ENCODE results near the gene COQ10A.

Gene COQ10A

GRCh38 chr12:56266693-56267442, at the start of gene COQ10A:
COQ10A (plus strand) TSS chr12:56266942; CDS start chr12:56267119, 177 bp downstream.
- H3K36me3 Mint-ChIP-seq, result peaks cover 25% of the 10 kb centered on the region
- H3K4me3 Mint-ChIP-seq, result peak within 1 kb of the TSS; percentile 95
- H3K9me3 Mint-ChIP-seq, result no peaks in the 10 kb centered on the region
- ATAC-seq (peak; percentile 96), DNase-seq (ENCODE audit: low spot score in 2 of 2) (peak; percentile 71 to 93)
- H3K4me1 Mint-ChIP-seq, result peaks cover 18% of the 10 kb centered on the region
- peak within 1 kb of the TSS; percentile 95 for H3K27ac Mint-ChIP-seq

DNA sequence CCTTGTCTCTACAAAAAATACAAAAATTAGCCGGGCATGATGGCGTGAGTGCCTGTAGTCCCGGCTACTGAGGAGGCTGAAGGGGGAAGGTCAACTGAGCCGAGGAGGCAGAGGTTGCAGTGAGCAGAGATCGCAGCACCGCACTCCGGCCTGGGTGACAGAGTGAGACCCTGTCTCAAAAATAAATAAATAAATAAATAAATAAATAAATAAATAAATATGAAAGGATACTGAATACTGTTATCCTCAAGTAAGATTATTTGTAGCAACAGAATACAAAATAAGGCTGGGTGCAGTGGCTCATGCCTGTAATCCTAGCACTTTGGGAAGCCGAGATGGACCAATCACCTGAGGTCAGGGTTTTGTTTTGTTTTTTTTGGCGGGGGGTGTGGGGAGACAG, 46.9 kb upstream of the COQ10A start:
- Mint-ChIP-seq H3K9me3 (no peaks in the 10 kb centered on the region), H3K36me3 (peaks cover 38% of the 10 kb centered on the region), H3K4me1 (peaks cover 38% of the 10 kb centered on the region), H3K4me3 (no peak overlapping the region), H3K27ac (no peak overlapping the region)
- no peak for ATAC-seq
- DNase-seq (ENCODE audit: low spot score in 2 of 2), result no peak

DNA sequence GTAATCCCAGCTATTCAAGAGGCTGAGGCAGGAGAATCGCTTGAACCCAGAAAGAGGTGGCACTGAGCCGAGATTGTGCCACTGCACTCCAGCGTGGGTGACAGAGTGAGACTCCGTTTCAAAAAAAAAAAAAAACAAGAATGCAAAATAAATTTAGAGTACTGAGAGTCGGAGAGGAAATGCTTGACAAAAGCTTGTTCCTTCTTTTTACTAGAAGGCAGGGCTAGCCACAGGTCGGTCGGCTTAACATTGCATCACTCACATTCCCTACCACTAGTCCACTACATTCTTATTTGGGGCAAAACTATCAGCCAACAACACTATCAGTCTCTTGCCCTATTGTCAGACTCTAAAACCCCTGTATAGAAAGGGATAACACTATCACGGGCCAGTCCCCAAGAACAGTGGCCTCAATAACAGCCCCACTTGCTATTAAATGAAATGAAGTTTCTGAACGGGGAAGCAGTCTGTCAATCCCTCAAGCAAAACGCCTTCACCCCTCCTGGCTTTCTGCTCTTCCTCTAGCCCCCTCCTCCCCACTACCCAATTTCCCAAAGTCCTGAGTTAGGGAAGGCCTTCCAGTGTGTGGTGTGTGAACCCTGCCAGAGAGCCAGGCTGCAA, 46.0 kb upstream of the COQ10A start:
- Mint-ChIP-seq H3K27ac (peak overlapping the region; percentile 99), H3K4me1 (peaks cover 46% of the 10 kb centered on the region), H3K4me3 (peak overlapping the region; percentile 100), H3K9me3 (no peaks in the 10 kb centered on the region), H3K36me3 (peaks cover 37% of the 10 kb centered on the region)
- ATAC-seq, result no peak
- DNase-seq (ENCODE audit: low spot score in 2 of 2), result no peak

- peak overlapping the region; percentile 100 for H3K4me3 Mint-ChIP-seq
- H3K27ac Mint-ChIP-seq, result peak overlapping the region; percentile 99
- DNase-seq (ENCODE audit: low spot score in 2 of 2), result no peak
- H3K36me3 Mint-ChIP-seq, result peaks cover 37% of the 10 kb centered on the region
- no peaks in the 10 kb centered on the region for H3K9me3 Mint-ChIP-seq
- H3K4me1 Mint-ChIP-seq, result peaks cover 47% of the 10 kb centered on the region
- ATAC-seq, result peak; percentile 31
Observed at GRCh38 chr12:56221232-56221756, 45.4 kb upstream of the COQ10A start.

GRCh38 chr12:56221757-56222530, 44.8 kb upstream of the COQ10A start, which contains the start of gene RNF41:
RNF41 (minus strand) TSS chr12:56221922; CDS start chr12:56214047, 7,875 bp downstream.
- Mint-ChIP-seq H3K27ac (peak within 1 kb of the TSS; percentile 99), H3K4me1 (peaks cover 41% of the 10 kb centered on the region), H3K36me3 (peaks cover 37% of the 10 kb centered on the region), H3K4me3 (peak within 1 kb of the TSS; percentile 100), H3K9me3 (no peaks in the 10 kb centered on the region)
- ATAC-seq (peak; percentile 91), DNase-seq (ENCODE audit: low spot score in 2 of 2) (peak; percentile 85 to 97)

DNA sequence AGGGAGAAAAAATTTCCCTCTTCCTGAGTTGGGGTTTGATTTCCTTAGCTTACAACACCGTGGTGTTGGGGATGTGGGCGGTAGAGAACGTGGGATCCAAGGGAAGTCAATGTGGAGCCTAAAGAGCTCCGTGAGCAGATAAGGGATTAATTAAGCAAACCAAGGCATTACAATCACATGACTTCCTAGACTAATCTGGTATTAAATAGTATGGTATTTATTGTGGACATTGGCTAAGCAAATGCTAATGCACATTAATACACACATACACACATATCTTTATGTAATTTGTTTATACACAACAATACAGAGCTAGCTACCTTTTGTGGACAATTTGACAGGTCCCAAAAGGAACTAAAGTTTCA, 44.2 kb upstream of the COQ10A start:
- no peak for ATAC-seq
- H3K27ac Mint-ChIP-seq, result peak overlapping the region; percentile 99
- DNase-seq (ENCODE audit: low spot score in 2 of 2), result no peak
- H3K4me3 Mint-ChIP-seq, result peak overlapping the region; percentile 100
- peaks cover 41% of the 10 kb centered on the region for H3K4me1 Mint-ChIP-seq
- H3K36me3 Mint-ChIP-seq, result peaks cover 40% of the 10 kb centered on the region
- no peaks in the 10 kb centered on the region for H3K9me3 Mint-ChIP-seq

DNA sequence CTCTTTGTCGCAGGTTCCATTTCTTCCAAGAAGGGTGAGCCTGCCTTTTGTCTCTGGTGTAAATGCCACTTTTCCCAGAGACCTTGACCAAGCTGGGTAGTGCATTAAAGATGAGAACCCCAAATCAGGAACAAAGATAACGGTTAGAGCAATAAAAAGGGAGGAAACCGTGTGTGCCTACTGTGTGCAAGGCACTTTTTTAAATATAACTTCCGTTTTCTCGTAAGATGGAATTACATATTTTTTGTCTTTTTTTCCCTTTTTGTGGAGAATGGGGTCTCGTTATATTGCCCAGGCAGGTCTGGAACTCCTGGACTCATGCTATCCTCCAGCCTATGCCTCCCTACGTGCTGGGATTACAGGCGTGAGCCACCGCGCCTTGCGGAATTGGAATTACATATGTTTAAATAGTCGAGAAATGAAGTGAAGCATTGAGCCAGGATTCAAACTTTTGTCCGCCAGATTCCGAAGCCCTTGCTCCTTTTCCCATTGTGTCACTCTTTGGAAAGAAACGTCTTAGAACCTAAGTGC, 43.1 kb upstream of the COQ10A start:
- Mint-ChIP-seq H3K36me3 (peaks cover 46% of the 10 kb centered on the region), H3K27ac (peak overlapping the region; percentile 95), H3K4me1 (peaks cover 41% of the 10 kb centered on the region), H3K9me3 (no peaks in the 10 kb centered on the region), H3K4me3 (peak overlapping the region; percentile 100)
- no peak for DNase-seq (ENCODE audit: low spot score in 2 of 2)
- no peak for ATAC-seq

GRCh38 chr12:56224102-56224701, 42.5 kb upstream of the COQ10A start, which contains the start of gene NABP2:
NABP2 (plus strand) TSS chr12:56224342; CDS start chr12:56224857, 515 bp downstream.
- ATAC-seq, result peak; percentile 90
- H3K9me3 Mint-ChIP-seq, result no peaks in the 10 kb centered on the region
- peaks cover 50% of the 10 kb centered on the region for H3K36me3 Mint-ChIP-seq
- DNase-seq (ENCODE audit: low spot score in 2 of 2), result peak; percentile 91 to 97
- peak within 1 kb of the TSS; percentile 100 for H3K4me3 Mint-ChIP-seq
- peaks cover 41% of the 10 kb centered on the region for H3K4me1 Mint-ChIP-seq
- peak within 1 kb of the TSS; percentile 95 for H3K27ac Mint-ChIP-seq

DNA sequence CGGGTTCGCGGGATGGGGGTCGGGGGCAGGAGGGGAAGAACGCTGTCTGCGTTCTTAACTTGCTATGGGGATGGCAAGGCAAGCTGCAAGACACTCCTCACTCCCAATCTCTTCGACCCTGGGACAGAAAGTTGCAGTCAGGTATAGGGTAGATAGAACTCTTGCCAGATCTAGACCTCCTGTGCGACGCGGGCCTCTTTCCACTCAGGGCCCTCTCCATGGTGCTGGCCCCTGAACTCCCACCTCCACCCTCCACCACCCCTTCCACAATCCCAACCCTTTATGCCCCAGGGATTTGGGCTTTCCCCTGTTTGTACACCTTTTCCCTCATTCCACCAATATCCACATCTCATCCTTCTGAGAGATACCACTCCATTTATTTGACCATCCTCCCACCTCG, 41.8 kb upstream of the COQ10A start:
- peaks cover 56% of the 10 kb centered on the region for H3K36me3 Mint-ChIP-seq
- no peak for ATAC-seq

DNA sequence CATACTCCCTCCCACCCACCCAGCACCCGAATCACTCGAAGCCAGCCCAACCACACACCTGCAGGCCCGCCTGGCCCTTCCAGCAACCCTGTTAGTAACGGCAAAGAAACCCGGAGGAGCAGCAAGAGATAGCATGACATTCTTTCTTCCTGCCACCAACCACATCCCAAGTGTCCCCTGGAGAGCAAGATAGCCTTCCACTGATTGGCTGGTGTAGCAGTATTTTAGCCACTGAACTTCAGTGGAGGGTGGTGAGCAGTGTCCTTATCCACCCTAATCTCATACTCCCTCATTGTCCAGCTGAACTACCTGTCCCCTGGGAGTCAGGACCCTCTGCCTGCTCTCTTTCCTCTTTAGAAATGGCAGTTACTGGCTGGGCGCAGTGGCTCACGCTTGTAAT, 37.7 kb upstream of the COQ10A start:
- Mint-ChIP-seq H3K36me3 (peaks cover 45% of the 10 kb centered on the region), H3K4me3 (no peak overlapping the region), H3K27ac (no peak overlapping the region), H3K9me3 (no peaks in the 10 kb centered on the region), H3K4me1 (peaks cover 15% of the 10 kb centered on the region)
- no peak for DNase-seq (ENCODE audit: low spot score in 2 of 2)
- no peak for ATAC-seq

More for the DNA sequence above, 41.8 kb upstream of the COQ10A start:
- Mint-ChIP-seq H3K9me3 (no peaks in the 10 kb centered on the region), H3K4me1 (peaks cover 41% of the 10 kb centered on the region), H3K4me3 (peak overlapping the region; percentile 100), H3K27ac (peak overlapping the region; percentile 95)
- DNase-seq (ENCODE audit: low spot score in 2 of 2), result no peak

- no peaks in the 10 kb centered on the region for H3K9me3 Mint-ChIP-seq
- DNase-seq (ENCODE audit: low spot score in 2 of 2) (no peak), ATAC-seq (no peak)
- no peak within 1 kb of the TSS for H3K27ac Mint-ChIP-seq
- H3K4me3 Mint-ChIP-seq, result no peak within 1 kb of the TSS
- H3K4me1 Mint-ChIP-seq, result peaks cover 8% of the 10 kb centered on the region
- peaks cover 49% of the 10 kb centered on the region for H3K36me3 Mint-ChIP-seq
Observed at GRCh38 chr12:56229916-56230431, 36.8 kb upstream of the COQ10A start, which contains the start of gene SLC39A5. SLC39A5 (plus strand) TSS chr12:56230051; CDS start chr12:56231275, 1,224 bp downstream.

DNA sequence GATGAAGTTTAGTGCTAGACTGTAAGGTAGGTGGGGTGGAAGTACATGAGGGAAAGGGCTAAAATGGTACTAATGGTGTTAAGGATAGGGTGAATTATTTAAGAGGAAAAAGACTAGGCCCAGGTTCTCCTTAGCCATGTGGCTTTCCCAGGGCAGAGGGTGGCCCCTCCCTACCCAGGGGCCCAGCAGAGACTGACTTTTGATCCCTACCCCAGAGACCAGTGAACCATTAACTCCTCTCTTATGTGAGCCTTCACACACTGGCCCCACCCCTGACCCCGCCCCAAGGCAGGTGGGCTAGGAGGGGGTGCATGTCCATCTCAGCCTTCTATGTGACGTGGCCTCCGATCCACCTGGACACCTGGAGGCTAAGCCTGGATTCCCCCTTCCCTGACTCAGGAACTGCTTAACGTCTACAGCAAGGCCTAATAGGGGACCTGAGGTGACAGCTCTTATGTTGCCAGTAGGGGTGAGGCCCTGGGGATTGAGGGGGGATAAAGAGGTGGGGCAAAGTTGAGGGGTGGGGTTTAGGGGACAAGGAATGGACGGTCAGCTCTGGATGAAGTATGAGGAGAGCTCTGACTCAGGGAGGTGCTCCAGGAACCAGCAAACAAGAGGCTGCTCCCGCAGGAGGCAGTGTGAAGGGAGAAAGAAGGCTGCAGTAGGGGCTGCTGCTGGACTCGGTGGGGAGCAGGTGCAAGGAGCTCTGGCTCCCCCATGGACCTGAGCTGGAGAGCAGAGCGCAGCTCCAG, 36.1 kb upstream of the COQ10A start:
- DNase-seq (ENCODE audit: low spot score in 2 of 2) (no peak), ATAC-seq (no peak)
- peaks cover 46% of the 10 kb centered on the region for H3K36me3 Mint-ChIP-seq
- no peaks in the 10 kb centered on the region for H3K9me3 Mint-ChIP-seq
- H3K27ac Mint-ChIP-seq, result no peak overlapping the region
- H3K4me1 Mint-ChIP-seq, result peaks cover 2% of the 10 kb centered on the region
- H3K4me3 Mint-ChIP-seq, result no peak overlapping the region

GRCh38 chr12:56231184-56231582, 35.6 kb upstream of the COQ10A start:
- ATAC-seq (no peak), DNase-seq (ENCODE audit: low spot score in 2 of 2) (no peak)
- no peaks in the 10 kb centered on the region for H3K4me1 Mint-ChIP-seq
- no peak overlapping the region for H3K27ac Mint-ChIP-seq
- H3K9me3 Mint-ChIP-seq, result no peaks in the 10 kb centered on the region
- H3K36me3 Mint-ChIP-seq, result peaks cover 40% of the 10 kb centered on the region
- no peak overlapping the region for H3K4me3 Mint-ChIP-seq

Measured in stimulated activated effector memory CD8-positive, alpha-beta T cell treated with anti-CD3 and anti-CD28 coated beads, Interleukin-12 subunit alpha, Interleukin-12 subunit beta, amount 100 ng/mL, for 72 hours (primary cell).